ENCODE measurements around the gene CBFB.
"Not testable (repeated sequence)": the region's sequence is repeated elsewhere in the genome, so short reads cannot be mapped to it uniquely, and the experiment has no call there.

CBFB gene

DNA sequence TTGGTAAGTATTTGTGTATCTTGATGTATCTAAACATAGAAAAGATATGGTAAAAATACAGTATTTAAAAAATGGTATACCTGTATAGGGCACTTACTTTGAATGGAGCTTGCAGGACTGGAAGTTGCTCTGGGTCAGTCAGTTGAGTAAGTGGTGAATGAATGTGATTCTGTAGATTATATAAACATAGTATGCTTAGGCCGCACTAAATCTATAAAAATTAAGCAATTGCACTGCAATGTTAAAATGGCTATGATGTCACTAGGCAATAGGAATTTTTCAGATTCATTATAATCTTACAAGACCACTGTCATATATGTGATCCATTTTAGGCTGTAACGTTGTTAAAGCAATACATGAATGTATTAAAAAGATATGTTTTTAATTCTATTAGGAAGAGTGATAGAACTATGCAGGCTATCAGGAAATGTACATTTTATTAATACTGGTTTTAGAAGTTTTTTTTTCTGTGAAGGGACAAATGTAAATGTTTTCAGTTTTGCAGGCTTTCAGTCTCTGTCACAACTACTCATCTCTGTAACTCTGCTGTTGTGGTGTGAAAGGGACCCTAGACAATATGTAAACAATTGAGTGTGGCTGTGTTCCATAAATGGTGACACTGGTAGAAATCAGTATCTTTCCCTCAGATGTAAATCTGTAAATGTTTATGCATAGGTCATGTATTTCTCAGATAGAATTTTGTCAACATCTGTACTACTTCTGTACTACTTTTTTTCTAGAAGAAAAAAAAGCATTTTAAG, 10.5 kb downstream of the CBFB start:
- no peaks in the 10 kb centered on the region for H3K27me3 ChIP-seq (ENCODE audit: low read depth, low read length)
- peaks cover 97% of the 10 kb centered on the region for H3K79me2 ChIP-seq (ENCODE audit: low read length)
- no peak for TF ChIP-seq EZH2phosphoT487 (IDR thresholded peaks at IDR 0.05; ENCODE audit: low read depth)
- TF ChIP-seq, protein P1, sequence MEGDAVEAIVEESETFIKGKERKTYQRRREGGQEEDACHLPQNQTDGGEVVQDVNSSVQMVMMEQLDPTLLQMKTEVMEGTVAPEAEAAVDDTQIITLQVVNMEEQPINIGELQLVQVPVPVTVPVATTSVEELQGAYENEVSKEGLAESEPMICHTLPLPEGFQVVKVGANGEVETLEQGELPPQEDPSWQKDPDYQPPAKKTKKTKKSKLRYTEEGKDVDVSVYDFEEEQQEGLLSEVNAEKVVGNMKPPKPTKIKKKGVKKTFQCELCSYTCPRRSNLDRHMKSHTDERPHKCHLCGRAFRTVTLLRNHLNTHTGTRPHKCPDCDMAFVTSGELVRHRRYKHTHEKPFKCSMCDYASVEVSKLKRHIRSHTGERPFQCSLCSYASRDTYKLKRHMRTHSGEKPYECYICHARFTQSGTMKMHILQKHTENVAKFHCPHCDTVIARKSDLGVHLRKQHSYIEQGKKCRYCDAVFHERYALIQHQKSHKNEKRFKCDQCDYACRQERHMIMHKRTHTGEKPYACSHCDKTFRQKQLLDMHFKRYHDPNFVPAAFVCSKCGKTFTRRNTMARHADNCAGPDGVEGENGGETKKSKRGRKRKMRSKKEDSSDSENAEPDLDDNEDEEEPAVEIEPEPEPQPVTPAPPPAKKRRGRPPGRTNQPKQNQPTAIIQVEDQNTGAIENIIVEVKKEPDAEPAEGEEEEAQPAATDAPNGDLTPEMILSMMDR (IDR thresholded peaks at IDR 0.05; ENCODE audit: low read depth, low read length), result no peak
- no peaks in the 10 kb centered on the region for H3K9me3 ChIP-seq (ENCODE audit: insufficient read depth, low read length)
- H3K36me3 ChIP-seq (replicated peaks; ENCODE audit: low read depth, low read length), result peaks cover 55% of the 10 kb centered on the region
- H3K4me3 ChIP-seq (ENCODE audit: low read length), result no peak overlapping the region
- H3K4me1 ChIP-seq (ENCODE audit: low read length), result peaks cover 10% of the 10 kb centered on the region
- no peak overlapping the region for H3K9ac ChIP-seq (ENCODE audit: low read length)
- H3K27ac ChIP-seq (ENCODE audit: low read length), result no peak overlapping the region
- H2AFZ ChIP-seq (ENCODE audit: low read depth, low read length), result no peak overlapping the region
- H3K4me2 ChIP-seq (ENCODE audit: low read length), result no peak overlapping the region
- H4K20me1 ChIP-seq (ENCODE audit: insufficient read depth, low read length), result peaks cover 67% of the 10 kb centered on the region

DNA sequence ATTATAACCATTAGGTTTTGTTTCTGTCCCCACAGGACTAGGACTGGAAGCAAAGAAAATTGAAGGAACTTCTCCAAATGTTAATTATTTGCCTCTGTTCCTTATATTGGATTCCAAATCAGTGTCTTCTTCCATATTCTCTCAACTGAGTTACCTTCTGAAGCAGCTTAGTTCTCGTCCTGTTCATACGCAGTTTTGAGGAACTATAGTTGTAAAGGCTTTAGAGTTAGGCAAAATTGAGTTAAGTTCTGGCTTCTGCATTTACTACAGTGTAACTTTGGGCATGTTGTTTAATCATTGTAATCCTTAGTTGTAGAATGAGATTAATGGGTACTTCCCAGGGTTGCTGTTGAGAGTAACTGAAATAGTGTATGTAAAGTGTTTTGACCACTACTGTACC, 11.2 kb downstream of the CBFB start:
- Histone ChIP-seq H3K4me1 (ENCODE audit: low read length) (peaks cover 10% of the 10 kb centered on the region), H2AFZ (ENCODE audit: low read depth, low read length) (no peak overlapping the region), H4K20me1 (ENCODE audit: insufficient read depth, low read length) (peaks cover 60% of the 10 kb centered on the region), H3K79me2 (ENCODE audit: low read length) (peaks cover 96% of the 10 kb centered on the region), H3K4me2 (ENCODE audit: low read length) (no peak overlapping the region), H3K9ac (ENCODE audit: low read length) (no peak overlapping the region), H3K9me3 (ENCODE audit: insufficient read depth, low read length) (no peaks in the 10 kb centered on the region), H3K27me3 (ENCODE audit: low read depth, low read length) (no peaks in the 10 kb centered on the region), H3K27ac (ENCODE audit: low read length) (no peak overlapping the region), H3K4me3 (ENCODE audit: low read length) (no peak overlapping the region), H3K36me3 (replicated peaks; ENCODE audit: low read depth, low read length) (peaks cover 53% of the 10 kb centered on the region)
- TF ChIP-seq, protein P1 (IDR thresholded peaks at IDR 0.05; ENCODE audit: low read depth, low read length), result no peak
- no peak for TF ChIP-seq EZH2phosphoT487 (IDR thresholded peaks at IDR 0.05; ENCODE audit: low read depth)

DNA sequence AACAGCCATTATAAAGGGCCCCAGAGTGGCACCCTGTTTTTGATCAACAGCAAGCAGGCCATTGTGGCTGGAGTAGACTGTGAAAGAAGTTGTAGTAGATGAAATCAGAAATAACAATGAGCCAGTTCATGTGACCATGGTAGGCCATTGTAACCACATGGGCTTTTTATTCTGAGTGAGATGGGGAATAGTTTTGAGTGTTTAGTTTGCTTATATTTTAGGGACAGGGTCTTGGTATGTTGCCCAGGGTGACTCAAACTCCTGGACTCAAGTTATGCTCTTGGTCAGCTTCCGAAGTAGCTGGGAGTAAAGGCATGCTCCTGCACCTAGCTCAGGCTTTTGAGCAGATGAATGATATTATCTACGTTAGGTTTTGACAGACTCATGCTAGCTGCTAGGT, 12.0 kb downstream of the CBFB start:
- no peak overlapping the region for H3K4me2 ChIP-seq (ENCODE audit: low read length)
- peaks cover 10% of the 10 kb centered on the region for H3K4me1 ChIP-seq (ENCODE audit: low read length)
- H3K27ac ChIP-seq (ENCODE audit: low read length), result no peak overlapping the region
- no peaks in the 10 kb centered on the region for H3K9me3 ChIP-seq (ENCODE audit: insufficient read depth, low read length)
- H4K20me1 ChIP-seq (ENCODE audit: insufficient read depth, low read length), result peaks cover 54% of the 10 kb centered on the region
- TF ChIP-seq EZH2phosphoT487 (IDR thresholded peaks at IDR 0.05; ENCODE audit: low read depth), result no peak
- TF ChIP-seq, protein P1 (IDR thresholded peaks at IDR 0.05; ENCODE audit: low read depth, low read length), result no peak
- no peak overlapping the region for H2AFZ ChIP-seq (ENCODE audit: low read depth, low read length)
- H3K79me2 ChIP-seq (ENCODE audit: low read length), result peaks cover 96% of the 10 kb centered on the region
- no peaks in the 10 kb centered on the region for H3K27me3 ChIP-seq (ENCODE audit: low read depth, low read length)
- H3K4me3 ChIP-seq (ENCODE audit: low read length), result no peak overlapping the region
- H3K9ac ChIP-seq (ENCODE audit: low read length), result no peak overlapping the region
- peaks cover 48% of the 10 kb centered on the region for H3K36me3 ChIP-seq (replicated peaks; ENCODE audit: low read depth, low read length)

DNA sequence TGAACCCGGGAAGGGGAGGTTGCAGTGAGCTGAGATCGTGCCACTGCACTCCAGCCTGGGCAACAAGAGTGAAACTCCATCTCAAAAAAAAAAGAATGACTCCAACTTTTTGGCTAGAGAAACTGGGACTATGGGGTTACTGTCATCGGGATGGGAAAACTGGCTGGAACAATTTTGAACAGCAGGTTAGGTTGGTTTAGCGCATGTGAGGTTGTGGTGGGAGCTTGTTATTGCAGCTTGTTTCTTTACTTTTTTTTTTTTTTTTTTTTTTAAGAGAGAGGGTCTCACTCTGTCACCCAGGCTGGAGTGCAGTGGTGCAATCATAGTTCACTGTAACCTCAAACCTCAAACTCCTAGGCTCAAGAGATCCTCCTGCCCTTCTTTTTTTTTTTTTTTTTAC, 12.6 kb downstream of the CBFB start:
- not testable (repeated sequence) for H2AFZ ChIP-seq (ENCODE audit: low read depth, low read length); H3K9me3 ChIP-seq (ENCODE audit: insufficient read depth, low read length); H3K27me3 ChIP-seq (ENCODE audit: low read depth, low read length); H3K9ac ChIP-seq (ENCODE audit: low read length); H3K4me1 ChIP-seq (ENCODE audit: low read length); H3K27ac ChIP-seq (ENCODE audit: low read length); H3K4me3 ChIP-seq (ENCODE audit: low read length); H3K4me2 ChIP-seq (ENCODE audit: low read length)
- H3K36me3 ChIP-seq (replicated peaks; ENCODE audit: low read depth, low read length), result peaks cover 46% of the 10 kb centered on the region
- H4K20me1 ChIP-seq (ENCODE audit: insufficient read depth, low read length), result peaks cover 50% of the 10 kb centered on the region
- peaks cover 96% of the 10 kb centered on the region for H3K79me2 ChIP-seq (ENCODE audit: low read length)

Data from OCI-LY3 (cell line).